Sigmoid colon (tissue), 7 donors: ENCODE data around the gene IPCEF1. TPM values are rescaled to one million over a fixed set of nuclear protein-coding genes. Genes with fewer than 3 reads are reported as not detected.

ENCODE experiments used
- DNase-seq: peaks from one replicate; pipeline ENCODE4 v3.0.0-alpha.2; 2019
- H3K27ac ChIP-seq, 4 donors: fragments of 200-600 bp; sonication (generic); one replicate each; pipeline ENCODE4 v1.5.1; 2016 to 2019; ENCODE audit warnings: mild to moderate bottlenecking in 1 of 4
- H3K27me3 ChIP-seq, 3 donors: fragments of 200-600 bp; sonication (generic); one replicate each; pipeline ENCODE4 v1.5.1; 2019; ENCODE audit warnings: mild to moderate bottlenecking in 1 of 3
- H3K36me3 ChIP-seq, 4 donors: fragments of 200-600 bp; sonication (generic); one replicate each; pipeline ENCODE4 v1.5.1; 2016 to 2019
- H3K4me1 ChIP-seq, 4 donors: fragments of 200-600 bp; sonication (generic); one replicate each; pipeline ENCODE4 v1.5.1; 2017 to 2019
- H3K4me3 ChIP-seq, 4 donors: fragments of 200-600 bp; sonication (generic); one replicate each; pipeline ENCODE4 v1.5.1; 2017 to 2019; ENCODE audit warnings: mild to moderate bottlenecking in 2 of 4, moderate library complexity in 1 of 4
- H3K9me3 ChIP-seq, 4 donors: fragments of 200-600 bp in 3 of 4; sonication (generic) in 3 of 4; one replicate each; pipeline versions ENCODE4 v1.5.1 to v1.6.1; 2013 to 2019
- EP300 ChIP-seq, 4 donors: sonication (generic); formaldehyde crosslinking; IDR thresholded peaks; one replicate each; pipeline ENCODE4 v1.6.1; 2017; ENCODE audit warnings: antibody characterized with exemption in 4 of 4
- POLR2A ChIP-seq, 2 donors: fragments of 450-650 bp; IDR thresholded peaks; one replicate each; pipeline ENCODE4 v1.6.1; 2016; ENCODE audit warnings: antibody characterized with exemption in 2 of 2, mild to moderate bottlenecking in 2 of 2, moderate library complexity in 2 of 2
- POLR2AphosphoS5 ChIP-seq, 4 donors: sonication (generic); formaldehyde crosslinking; IDR thresholded peaks; one replicate each; pipeline ENCODE4 v1.6.1; 2017; ENCODE audit warnings: antibody characterized with exemption in 4 of 4
- WGBS, 2 donors: extraction: QIAGEN DNeasy Blood & Tissue Kit; methylation state at CpG; one replicate each; pipeline ENCODE4 v1.1.7; 2013; 5-methylcytosine and 5-hydroxymethylcytosine counted together
- intact Hi-C: fragments of 100-400 bp; cut with DNase I; formaldehyde crosslinking; loops from one replicate; pipeline ENCODE4 v1.15.1; 2023
- polyA plus RNA-seq, 3 donors: library from polyadenylated mRNA; stranded (reverse); fragments of 200-250 nt; gene quantifications; one replicate each; pipeline ENCODE4 v1.2.3, GENCODE V29; 2013
- total RNA-seq, 4 donors: library from RNA; depleted of rRNA; stranded (reverse); fragments of >200 nt; gene quantifications; one replicate each; pipeline ENCODE4 v1.1.0, GENCODE V29; 2016
- TF ChIP-seq, protein P1 (sequence below), 4 experiments: fragments of 450-650 bp in 3 of 4; fragments of 200-600 bp in 1 of 4; IDR thresholded peaks; one replicate each; pipeline ENCODE4 v1.5.1; 2016 to 2019; ENCODE audit warnings: antibody characterized with exemption in 4 of 4, mild to moderate bottlenecking in 3 of 4, moderate library complexity in 2 of 4
- donor health status: healthy with polysubstance abuse.
- donor health status: Bipolar disorder and iron deficiency.
- donor health status: healthy.

The IPCEF1 gene
- total and polyA plus RNA-seq, 7 donors: 0.28 to 5.5 (median 0.71) TPM

DNA sequence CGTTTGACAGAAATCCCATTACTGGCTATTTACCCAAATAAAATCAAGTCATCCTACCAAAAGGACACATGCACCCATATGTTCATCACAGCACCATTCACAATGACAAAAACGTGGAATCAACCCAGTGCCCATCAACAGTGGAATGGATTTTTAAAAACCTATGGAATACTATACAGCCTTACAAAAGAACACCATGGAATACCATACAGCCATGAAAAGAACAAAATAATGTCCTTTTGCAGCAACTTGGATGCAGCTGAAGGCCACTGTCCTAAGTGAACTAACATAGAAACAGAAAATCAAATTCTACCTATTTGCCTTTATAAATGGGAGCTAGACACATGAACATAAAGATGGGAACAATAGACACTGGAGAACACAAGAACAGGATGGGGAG, 17.4 kb upstream of the IPCEF1 start:
- no peaks in the 10 kb centered on the region for H3K4me1 ChIP-seq
- no peak for DNase-seq
- 89 to 94% methylated on average over 2 of the region's 2 CpGs for WGBS, 2 donors
- H3K27ac ChIP-seq: no peak overlapping the region
- intact Hi-C loops: loop anchor here (10.0 kb wide), 1 partner anchor 219 kb away; no protein-coding TSS in a partner anchor
- no peak for TF ChIP-seq EP300 (IDR thresholded peaks at IDR 0.05)
- TF ChIP-seq, protein P1, sequence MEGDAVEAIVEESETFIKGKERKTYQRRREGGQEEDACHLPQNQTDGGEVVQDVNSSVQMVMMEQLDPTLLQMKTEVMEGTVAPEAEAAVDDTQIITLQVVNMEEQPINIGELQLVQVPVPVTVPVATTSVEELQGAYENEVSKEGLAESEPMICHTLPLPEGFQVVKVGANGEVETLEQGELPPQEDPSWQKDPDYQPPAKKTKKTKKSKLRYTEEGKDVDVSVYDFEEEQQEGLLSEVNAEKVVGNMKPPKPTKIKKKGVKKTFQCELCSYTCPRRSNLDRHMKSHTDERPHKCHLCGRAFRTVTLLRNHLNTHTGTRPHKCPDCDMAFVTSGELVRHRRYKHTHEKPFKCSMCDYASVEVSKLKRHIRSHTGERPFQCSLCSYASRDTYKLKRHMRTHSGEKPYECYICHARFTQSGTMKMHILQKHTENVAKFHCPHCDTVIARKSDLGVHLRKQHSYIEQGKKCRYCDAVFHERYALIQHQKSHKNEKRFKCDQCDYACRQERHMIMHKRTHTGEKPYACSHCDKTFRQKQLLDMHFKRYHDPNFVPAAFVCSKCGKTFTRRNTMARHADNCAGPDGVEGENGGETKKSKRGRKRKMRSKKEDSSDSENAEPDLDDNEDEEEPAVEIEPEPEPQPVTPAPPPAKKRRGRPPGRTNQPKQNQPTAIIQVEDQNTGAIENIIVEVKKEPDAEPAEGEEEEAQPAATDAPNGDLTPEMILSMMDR (IDR thresholded peaks at IDR 0.05): no peak
- no peak for TF ChIP-seq POLR2AphosphoS5 (IDR thresholded peaks at IDR 0.05)
- no peak for TF ChIP-seq POLR2A (IDR thresholded peaks at IDR 0.05)
- H3K4me3 ChIP-seq: no peak overlapping the region
- no peaks in the 10 kb centered on the region for H3K36me3 ChIP-seq
- no peaks in the 10 kb centered on the region for H3K9me3 ChIP-seq
- H3K27me3 ChIP-seq: no peaks in the 10 kb centered on the region

DNA sequence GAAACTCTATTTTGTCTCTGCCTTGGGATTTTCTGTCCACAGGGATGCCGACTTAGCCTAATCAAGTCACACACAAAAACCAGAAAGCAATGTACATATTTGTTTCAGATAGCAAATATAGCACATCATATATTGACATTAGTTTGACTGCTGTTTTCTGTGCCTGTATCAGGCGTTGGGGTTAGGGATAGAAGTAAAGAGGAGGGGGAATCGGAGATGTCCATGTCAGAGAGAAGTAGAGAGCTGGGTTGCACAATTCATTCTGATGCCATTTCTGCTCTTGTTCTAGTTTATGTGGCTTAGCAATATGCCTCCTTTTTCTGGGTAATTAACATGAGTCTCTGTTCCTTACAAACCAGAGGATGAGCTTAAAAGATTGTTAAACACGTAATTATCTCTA, 14.7 kb upstream of the IPCEF1 start:
- no peak for DNase-seq
- Histone ChIP-seq H3K9me3 (no peaks in the 10 kb centered on the region), H3K36me3 (no peaks in the 10 kb centered on the region), H3K4me3 (no peak overlapping the region), H3K27ac (no peak overlapping the region), H3K27me3 (no peaks in the 10 kb centered on the region), H3K4me1 (no peaks in the 10 kb centered on the region)
- TF ChIP-seq, protein P1 (IDR thresholded peaks at IDR 0.05): no peak
- TF ChIP-seq EP300 (IDR thresholded peaks at IDR 0.05) (no peak), POLR2AphosphoS5 (IDR thresholded peaks at IDR 0.05) (no peak), POLR2A (IDR thresholded peaks at IDR 0.05) (no peak)
- WGBS, 2 donors: 80 to 85% methylated on average over 4 of the region's 4 CpGs
- intact Hi-C loops: loop anchor here (10.0 kb wide), 1 partner anchor 216 kb away; no protein-coding TSS in a partner anchor

- intact Hi-C loops: loop anchor here (10.0 kb wide), 1 partner anchor 216 kb away; no protein-coding TSS in a partner anchor
- H3K9me3 ChIP-seq: no peaks in the 10 kb centered on the region
- 6 to 15% methylated on average over 4 of the region's 4 CpGs for WGBS, 2 donors
These were observed 13.9 kb upstream of the IPCEF1 start for GRCh38 chr6:154370545-154370944.

GRCh38 chr6:154367839-154368695, 11.5 kb upstream of the IPCEF1 start:
- H3K27me3 ChIP-seq: no peaks in the 10 kb centered on the region
- DNase-seq: no peak
- 75 to 86% methylated on average over 9 of the region's 9 CpGs for WGBS, 2 donors
- H3K4me1 ChIP-seq: no peaks in the 10 kb centered on the region
- H3K4me3 ChIP-seq: no peak overlapping the region
- H3K36me3 ChIP-seq: no peaks in the 10 kb centered on the region
- H3K27ac ChIP-seq: no peak overlapping the region
- TF ChIP-seq EP300 (IDR thresholded peaks at IDR 0.05): no peak
- TF ChIP-seq POLR2A (IDR thresholded peaks at IDR 0.05): no peak
- no peak for TF ChIP-seq POLR2AphosphoS5 (IDR thresholded peaks at IDR 0.05)
- TF ChIP-seq, protein P1 (IDR thresholded peaks at IDR 0.05): no peak
- intact Hi-C loops: no loop called here
- H3K9me3 ChIP-seq: no peaks in the 10 kb centered on the region

More at GRCh38 chr6:154370545-154370944, 13.9 kb upstream of the IPCEF1 start:
- Histone ChIP-seq H3K27ac (no peak overlapping the region), H3K27me3 (no peaks in the 10 kb centered on the region), H3K4me3 (no peak overlapping the region), H3K4me1 (no peaks in the 10 kb centered on the region), H3K36me3 (no peaks in the 10 kb centered on the region)
- TF ChIP-seq, protein P1 (IDR thresholded peaks at IDR 0.05): peak in 1 of 4 experiments; percentile 9
- TF ChIP-seq EP300 (IDR thresholded peaks at IDR 0.05) (no peak), POLR2A (IDR thresholded peaks at IDR 0.05) (no peak)
- no peak for DNase-seq
